GM19025 (cell line): ENCODE results near the gene EDEM3.
"Not testable (repeated sequence)": the region's sequence is repeated elsewhere in the genome, so short reads cannot be mapped to it uniquely, and the experiment has no call there.

Experiments used
- ATAC-seq: cut with Tn5 transposase; IDR thresholded peaks from one replicate; pipeline ENCODE4 v1.9.1; 2021; ENCODE audit warnings: mild to moderate bottlenecking, low read depth, moderate library complexity; ENCODE audit not compliant: unreplicated experiment

The EDEM3 gene

DNA sequence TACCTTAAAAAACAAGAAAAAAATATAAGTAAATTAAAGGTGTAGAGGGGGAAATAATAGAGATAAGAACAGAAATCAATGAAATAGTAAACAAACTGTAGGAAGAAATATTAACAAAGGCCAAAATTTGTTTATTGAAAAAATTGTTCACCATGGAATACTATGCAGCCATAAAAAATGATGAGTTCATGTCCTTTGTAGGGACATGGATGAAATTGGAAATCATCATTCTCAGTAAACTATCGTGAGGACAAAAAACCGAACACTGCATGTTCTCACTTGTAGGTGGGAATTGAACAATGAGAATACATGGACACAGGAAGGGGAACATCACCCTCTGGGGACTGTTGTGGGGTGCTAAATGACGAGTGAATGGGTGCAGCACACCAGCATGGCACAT, 75.2 kb downstream of the EDEM3 start:
- not testable (repeated sequence) for ATAC-seq

DNA sequence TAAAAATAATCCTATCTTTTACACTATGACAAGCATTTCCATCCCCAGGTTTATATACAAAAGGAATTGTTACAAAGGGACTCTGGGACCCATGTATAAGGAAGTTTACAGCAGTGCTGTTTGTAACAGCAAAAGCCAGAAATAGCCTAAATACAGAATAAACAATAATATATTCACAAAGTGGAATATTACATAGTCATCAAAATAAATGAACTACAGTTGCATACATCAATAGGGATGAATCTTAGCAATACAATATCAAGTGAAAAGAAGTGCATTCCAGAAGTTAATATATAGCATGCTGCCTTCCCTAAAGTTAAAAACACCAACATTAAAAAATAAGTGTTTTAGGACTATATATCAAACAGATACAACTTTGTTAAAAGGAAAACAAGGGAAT, 77.3 kb downstream of the EDEM3 start:
- ATAC-seq: no peak

DNA sequence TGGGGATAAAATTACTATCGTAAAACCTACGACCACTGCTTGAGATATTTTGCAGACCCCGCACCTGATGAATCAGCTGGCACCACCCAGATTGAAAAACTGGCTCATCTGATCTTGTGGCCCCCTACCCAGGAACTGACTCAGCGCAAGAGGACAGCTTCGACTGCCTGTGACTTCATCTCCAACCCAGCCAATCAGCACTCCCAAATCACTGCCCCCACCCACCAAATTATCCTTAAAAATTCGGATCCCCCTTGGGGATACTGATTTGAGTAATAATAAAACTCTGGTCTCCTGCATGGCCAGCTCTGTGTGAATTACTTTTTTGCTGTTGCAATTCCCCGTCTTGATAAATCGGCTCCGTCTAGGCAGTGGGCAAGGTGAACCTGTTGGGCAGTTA, 81.4 kb downstream of the EDEM3 start:
- no peak for ATAC-seq

DNA sequence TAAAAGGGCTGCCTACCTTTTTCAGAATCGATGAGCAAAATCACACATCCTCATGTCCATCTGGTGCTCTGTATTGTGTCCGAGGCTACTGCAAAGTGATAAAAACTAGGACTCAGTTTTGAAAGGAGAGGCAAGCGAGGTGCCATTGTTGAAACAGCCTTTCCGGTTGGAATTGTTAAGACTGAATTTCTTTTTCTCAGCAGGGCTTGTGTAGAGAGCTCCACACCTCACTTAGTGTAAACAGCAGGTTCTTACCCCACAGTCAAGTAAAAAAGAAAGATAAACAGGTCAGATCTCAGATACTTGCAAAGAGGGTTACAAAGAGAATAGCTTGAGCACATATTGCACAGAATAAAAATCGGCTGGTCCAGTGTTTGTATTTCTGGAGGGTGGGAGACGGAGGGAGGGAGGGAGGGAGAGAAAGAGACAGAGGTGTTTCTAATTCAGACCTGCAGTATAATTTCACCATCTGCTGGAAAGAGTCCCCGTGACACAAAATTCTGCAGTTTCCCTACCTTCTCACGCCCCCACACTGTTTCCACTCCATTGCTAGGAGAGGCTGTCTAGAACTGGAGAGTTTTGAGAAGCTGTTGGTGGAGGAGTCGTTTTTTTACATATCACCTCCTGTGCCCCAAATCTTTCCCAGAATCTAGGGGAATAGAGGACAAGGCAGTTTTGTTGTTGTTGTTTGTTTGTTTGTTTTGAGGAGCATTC, 82.5 kb downstream of the EDEM3 start:
- no peak for ATAC-seq

DNA sequence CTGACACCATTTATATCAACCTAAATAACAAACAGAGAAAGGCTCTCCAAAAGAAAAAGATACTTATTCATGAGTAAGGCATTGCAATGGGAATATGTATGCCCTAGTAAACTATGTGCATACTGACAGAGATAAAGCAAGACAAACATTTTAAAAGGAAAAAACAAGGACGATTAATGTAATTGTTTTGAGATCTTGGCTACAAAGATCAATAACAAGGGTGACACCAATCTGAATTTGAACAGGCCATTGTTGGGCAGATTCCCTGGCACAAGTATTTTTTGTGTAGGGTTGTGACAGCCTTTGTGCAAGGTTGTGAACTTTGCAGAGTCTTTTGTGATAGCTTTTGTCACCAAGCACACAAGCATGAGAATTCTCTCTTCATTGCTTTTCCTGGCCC, 85.3 kb downstream of the EDEM3 start:
- ATAC-seq: no peak

DNA sequence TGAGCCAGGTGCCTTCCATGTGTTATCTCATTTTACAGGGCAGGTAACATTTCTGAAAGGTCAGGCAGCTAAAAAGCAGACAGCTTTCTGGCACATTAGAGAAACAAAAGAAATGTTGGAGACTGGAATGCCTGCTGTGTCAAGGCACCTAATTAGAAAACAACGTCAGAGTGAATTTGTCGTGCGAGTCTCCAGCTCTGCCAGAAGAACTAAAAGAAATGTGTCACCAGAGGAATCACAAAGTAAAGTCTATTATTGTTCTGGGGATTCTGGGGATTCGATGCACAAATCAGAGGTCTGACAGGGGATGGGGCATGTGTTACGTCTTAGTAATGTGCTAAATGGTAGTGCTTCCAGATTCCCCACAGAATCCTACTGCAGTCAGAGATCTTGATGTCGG, 89.3 kb downstream of the EDEM3 start:
- no peak for ATAC-seq

DNA sequence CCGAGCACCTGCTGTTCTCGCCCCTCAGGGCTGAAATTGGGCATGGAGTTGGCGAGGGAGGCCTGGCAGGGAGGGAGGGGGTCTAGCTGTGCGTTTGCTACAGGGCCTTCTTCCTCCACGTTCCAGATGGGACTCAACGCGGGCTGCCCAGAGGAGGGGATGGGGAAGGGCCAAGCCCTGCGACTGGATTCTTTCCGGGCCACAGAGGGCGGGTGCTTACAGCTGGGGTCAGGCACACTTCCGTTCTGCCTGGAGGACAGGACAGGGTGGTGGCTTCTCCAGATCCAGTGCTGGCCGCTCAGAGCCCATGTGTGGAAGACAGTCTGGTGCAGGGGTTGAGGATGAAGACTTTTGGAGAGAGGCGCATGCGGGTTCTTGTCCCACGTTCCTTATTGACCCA, 90.0 kb downstream of the EDEM3 start:
- ATAC-seq: no peak

DNA sequence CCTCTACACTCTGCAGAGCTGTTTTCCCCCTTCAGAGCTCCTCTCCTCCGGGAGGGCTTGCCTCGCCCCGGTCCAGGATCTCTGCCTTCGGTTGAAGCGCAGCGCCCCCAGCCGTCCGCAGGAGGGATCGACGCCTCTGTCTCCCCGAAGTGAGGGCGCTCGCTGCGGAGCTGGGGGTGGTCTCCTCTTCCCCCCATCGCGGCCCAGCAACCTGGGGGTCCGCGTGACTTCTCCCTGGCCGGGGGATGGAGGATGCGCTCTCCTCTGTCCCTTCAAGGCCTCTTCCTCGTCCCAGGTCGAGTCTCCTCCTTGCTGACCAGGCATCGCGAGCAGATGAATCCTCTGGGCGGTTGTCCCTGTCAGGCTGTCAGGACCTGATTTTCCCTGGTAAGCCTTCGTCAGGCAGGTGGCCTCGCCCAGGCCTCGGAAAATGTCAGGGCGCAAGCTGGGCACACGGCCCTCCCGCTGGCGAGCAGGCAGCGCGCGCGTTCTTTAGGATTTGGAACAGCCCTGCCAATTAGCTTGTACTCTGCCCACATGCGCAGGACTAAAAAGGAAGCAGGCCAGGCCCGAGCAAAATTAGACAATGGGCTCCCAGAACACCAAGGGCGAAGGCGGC, 90.5 kb downstream of the EDEM3 start:
- ATAC-seq: no peak

DNA sequence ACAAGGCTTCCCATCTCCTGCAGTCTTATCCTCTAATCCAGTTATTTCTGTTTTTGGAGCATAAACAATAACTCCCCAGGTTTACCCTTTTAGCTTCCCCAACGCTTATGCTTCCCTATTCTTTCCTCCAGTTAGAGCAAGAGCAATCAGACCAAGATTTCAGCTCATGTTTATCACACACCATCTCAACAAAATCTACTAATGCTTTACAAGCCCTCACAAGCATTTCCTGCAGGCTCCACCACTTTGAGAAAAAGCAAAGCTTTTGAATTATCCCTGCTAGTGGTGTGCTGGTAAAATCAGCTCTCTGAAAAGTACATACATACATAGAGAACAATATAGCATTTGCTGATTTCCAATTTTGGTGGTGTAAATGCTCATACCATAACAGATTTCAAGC, 92.9 kb downstream of the EDEM3 start:
- ATAC-seq: no peak

DNA sequence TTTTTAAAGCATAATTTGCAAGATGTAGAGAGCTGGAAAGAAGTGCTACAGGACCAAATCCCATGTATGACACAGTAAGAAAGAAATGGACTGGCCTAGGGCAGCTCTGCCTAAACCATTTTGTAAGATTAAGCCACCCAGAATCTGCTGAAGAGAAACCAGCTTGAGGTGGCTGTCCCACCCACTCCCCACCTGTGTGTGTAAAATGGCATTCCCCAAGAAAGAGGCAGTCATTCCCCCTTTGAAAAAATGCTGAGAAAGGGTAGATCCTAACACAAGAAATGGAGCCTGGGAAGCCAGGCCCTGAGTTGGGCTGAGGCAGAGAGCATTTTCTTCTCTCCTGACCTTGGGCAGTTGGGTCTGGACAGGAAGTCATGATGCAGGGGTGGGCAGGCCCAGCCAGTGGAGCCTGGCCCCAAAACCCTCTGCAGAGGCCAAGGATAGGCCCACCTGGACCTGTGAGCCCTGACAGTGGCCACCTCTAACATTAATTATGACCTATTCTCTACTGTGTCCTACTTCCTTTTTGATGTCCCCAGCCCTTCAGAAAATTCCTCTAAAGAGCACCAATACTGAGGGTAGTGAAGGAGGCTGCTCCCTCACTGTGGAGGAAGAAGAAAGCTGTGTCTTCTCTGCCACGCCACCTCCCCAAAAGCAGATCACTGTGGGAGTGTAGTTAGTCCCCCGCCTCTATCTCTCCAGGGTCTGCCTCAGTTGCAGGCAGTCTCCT, 94.0 kb downstream of the EDEM3 start:
- no peak for ATAC-seq

DNA sequence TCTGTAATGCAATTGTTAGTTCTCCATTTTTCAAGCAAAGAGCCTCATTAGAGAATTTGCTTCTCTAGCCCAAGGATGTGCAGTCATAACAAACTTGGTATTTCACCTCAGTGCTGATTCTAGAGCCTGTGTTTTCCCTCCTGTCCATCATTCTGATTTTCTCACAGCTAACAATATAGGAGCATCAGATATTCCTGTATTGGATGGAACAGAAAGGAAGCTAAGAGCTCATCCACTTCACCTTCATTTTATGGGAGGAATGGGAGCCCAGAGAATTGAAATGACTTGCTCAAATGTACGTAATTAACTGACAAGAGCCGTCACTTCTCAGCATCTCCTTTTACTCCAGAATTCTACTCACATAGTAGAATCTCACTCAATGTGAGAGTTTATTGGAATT, 96.6 kb downstream of the EDEM3 start:
- no peak for ATAC-seq

DNA sequence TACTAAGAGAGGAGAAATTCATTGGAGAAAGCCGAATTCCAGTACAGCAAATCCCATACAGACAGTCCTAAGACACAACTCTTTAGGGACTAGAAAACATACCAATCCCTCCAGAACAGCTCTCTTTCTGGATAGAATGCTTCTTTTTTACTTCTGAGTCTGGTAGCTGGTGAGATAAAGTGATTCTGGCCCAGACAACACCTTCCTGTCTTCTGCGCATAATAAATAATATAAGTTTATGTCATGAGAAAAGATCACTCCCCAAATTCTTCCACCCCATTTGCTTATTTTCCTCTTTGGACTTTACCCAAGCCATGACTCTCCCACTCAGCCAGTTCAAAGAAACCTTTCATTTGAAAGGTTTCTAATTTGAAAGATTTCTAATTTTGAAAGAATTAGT, 98.4 kb downstream of the EDEM3 start:
- ATAC-seq: no peak

DNA sequence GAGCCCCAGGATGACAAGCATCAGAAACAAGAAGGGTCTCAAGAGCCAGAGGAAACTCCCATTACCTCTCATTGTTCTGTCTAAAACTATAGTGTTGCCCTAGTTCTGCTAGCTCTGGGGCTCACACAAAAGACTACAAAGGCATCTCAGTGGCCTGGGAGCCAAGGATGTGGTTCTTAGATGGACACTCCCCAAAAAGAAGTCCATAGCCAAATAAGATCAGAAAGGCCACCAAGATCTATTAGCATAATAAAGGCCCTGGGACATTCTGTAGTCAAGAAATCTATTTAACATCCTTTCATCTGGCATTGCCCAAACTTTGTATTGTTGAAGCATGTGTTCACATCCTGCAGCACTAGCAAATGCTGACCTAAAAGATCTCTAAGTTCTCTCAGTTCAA, 99.5 kb downstream of the EDEM3 start:
- ATAC-seq: no peak

DNA sequence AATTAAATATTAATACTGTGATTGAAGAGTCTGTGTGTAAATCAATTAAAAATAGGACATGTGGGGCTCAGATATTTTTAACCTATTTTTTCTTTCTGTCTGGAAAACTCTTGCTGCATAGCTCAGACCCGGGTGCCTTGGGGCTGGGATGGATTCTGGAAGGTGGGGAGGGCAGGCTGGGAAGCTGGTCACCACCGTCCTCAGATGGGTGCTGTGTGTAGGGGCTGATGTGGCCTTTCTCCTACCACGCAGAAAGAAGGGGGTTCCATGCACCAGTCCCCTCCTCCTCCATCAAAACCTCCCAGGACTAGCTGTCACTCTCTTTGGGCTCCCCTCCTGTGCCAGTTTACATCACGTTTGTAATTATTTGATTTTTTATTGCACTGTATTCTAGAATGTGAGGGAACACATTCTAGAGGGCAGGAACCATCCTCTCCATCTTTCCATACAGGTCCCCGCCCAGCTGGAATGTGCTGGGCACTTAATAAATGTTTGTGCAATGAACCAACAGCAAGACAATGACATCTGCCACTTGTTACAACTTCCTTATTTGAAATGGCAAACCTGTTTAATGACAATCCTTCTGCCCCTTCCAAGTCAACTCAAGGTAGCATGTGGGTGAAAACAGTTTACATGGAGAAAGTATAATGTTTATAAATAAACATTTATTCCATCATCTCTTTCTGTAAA, 104.3 kb downstream of the EDEM3 start:
- no peak for ATAC-seq

DNA sequence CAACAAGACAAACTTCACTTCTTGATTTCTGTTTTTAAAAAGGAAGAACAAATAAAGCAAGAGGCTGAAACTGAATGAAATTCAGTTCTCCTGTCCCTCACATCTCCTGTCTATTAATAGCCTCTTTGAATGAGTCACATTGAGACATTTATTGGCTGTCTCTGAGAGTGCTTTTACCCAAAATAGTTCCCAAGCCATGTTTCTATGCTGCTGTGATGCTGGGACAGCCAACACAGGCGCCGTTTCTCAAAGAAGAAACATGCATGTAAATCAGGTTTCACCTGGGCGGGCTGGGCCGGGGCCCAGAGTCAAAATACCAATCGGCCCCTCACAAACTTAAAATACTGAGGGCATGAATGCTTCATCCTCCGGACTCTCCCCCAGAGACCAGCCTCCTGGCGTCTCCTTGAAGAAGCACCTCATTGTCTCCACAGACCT, 105.2 kb downstream of the EDEM3 start:
- ATAC-seq: peak; percentile 84

DNA sequence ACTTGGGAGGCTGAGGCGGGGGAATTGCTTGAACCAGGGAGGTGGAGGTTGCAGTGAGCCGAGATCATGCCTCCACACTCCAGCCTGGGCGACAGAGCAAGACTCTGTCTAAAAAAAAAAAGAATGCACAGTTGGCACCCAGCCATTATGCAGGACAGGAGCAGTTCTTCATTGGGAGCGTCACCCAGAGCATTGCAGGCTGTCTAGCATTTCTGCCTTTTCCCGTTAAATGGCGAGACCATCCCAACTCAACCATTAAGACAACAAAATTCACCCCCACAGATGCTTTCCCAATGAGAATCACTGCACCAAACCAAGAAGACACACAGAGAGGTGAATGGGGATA, 105.8 kb downstream of the EDEM3 start:
- no peak for ATAC-seq

DNA sequence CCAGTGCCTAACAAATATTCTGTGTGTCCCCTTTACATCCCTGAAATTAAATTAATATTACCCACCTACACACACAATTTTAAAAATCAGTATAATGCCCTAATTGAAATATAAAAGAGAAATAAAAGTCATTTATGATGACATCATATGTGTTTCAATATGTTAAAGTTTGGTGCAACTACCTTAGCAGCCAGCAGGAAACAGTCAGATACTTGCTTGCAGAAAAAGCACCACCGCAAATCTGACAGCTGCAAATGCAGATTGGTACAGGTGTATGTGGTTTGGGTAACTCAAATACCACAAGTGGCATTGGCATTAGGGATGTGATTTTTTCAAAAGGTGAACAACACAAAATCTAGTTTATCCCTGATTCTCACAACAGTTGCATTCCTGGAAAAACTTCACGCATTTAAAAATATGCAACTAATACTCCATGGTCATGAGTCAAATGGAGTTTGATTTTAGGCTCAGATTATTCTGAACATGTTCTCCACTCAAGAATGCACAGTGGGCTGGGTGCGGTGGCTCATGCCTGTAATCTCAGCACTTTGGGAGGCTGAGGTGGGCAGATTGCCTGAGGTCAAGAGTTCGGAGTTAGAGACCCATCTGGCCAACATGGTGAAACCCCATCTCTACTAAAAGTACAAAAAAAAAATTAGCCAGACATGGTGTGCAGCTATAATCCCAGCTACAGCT, 106.3 kb downstream of the EDEM3 start:
- ATAC-seq: no peak

DNA sequence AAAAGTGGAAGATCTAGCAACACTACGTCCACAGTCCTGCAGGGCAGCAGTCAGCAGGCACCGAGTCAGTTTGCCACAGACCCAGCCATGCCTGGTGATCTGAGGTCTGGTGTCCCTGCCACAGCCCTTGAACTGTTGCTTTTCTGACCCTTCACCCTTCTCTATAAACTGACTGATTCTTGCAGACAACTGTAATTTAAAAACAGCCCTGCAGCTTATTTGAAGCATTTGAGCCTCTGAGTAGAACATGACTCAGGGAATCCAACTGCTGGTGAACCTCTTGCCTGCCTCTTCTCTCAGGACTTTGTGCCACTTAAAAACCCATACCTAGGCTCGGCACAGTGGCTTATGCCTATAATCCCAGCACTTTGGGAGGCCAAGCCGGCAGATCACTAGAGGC, 107.2 kb downstream of the EDEM3 start:
- ATAC-seq: no peak

DNA sequence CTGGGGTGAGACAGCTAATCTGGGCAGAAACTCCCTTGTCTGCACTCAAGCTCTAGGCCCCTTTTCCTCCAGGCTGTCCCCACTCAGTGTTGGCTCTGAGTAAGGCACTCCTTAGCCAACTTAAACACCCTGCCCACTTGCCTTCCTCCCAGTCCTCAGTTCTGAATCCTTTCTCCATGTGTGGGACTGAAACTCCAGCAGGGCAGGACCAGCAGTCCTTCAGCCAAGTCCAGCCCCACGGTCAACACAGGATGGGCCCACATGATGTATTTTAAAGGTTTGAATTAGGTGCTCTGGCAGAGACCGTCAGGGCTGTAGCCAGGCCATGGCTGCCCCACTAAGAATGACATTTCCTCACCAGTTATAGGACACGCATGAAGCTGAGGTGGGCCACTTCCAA, 107.8 kb downstream of the EDEM3 start:
- no peak for ATAC-seq

DNA sequence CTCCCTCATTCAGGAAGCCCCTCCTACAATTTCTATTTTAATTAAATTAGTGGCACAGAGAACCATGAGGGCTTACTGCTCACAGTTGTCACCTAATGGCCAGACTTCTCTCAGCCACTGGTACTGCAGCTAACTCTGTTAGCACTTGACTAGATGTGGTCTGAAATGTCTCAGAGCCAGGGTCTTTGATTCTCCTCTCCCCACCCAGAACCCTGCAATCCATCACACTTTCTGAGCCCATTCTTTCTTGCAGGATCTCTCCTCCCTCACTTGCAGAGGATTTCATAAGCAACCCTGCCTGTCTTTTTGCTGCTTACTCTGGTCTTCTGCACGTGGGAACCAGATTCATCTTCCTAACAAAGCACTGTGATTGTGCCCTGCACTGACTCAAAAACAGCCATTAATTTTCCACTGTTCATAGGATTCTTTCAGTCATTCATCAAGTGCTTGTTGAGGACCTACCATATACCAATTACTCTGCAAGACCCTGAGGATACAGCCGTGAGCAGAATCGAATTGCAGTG, 108.4 kb downstream of the EDEM3 start:
- ATAC-seq: no peak

DNA sequence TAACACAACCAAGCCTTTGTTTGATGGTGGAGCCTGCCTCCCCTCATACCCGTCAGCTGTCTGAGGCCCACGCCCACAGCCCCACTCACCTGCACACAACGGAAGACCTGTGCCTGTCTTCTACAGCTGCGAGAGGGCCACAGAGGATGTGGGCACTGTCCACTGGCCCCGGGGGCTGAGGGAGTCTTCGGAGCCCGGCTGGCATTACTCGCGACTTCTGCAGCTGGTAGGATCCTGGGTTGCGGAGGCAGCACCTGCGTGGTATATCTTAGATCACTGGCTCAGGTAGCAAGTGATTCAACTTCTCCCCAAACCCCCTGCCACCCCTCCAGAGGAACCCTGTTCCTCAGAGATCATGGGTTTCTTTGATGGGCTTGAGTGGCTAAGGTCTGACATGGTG, 109.9 kb downstream of the EDEM3 start:
- no peak for ATAC-seq
